Transverse colon (tissue), 4 donors: ENCODE results near the gene CDC42BPG. TPM values are rescaled to one million over a fixed set of nuclear protein-coding genes. Genes with fewer than 3 reads are reported as not detected.

Experiments used
- DNase-seq: peaks from one replicate; pipeline ENCODE4 v3.0.0-alpha.2; 2019
- H3K27ac ChIP-seq, 4 donors: fragments of 200-600 bp; sonication (generic); 2 replicates each; pipeline ENCODE4 v1.5.1; 2016 to 2018; ENCODE audit warnings: inconsistent platforms in 4 of 4
- H3K27me3 ChIP-seq: fragments of 200-600 bp; sonication (generic); 2 replicates; pipeline ENCODE4 v1.5.1; 2017; ENCODE audit warnings: inconsistent platforms
- H3K36me3 ChIP-seq, 4 donors: fragments of 200-600 bp; sonication (generic); 2 replicates each; pipeline ENCODE4 v1.5.1; 2017 to 2019; ENCODE audit warnings: inconsistent platforms in 4 of 4
- H3K4me1 ChIP-seq, 4 donors: fragments of 200-600 bp; sonication (generic); 2 replicates each; pipeline ENCODE4 v1.5.1; 2017 to 2020; ENCODE audit warnings: inconsistent platforms in 4 of 4
- H3K4me3 ChIP-seq, 4 donors: fragments of 200-600 bp; sonication (generic); 1 replicate in 1 of 4; 2 replicates in 3 of 4; pipeline versions ENCODE4 v1.5.1 to v1.6.1; 2017 to 2019; ENCODE audit warnings: inconsistent platforms in 4 of 4
- H3K9me3 ChIP-seq, 2 donors: fragments of 200-600 bp; sonication (generic); 2 replicates each; pipeline ENCODE4 v1.5.1; 2017 to 2019; ENCODE audit warnings: inconsistent platforms in 2 of 2
- CTCF ChIP-seq, 5 experiments: fragments of 200-600 bp in 3 of 5; fragments of 450-650 bp in 2 of 5; sonication (generic) in 3 of 5; IDR thresholded peaks; 1 replicate in 2 of 5; 2 replicates in 3 of 5; pipeline ENCODE4 v1.5.1; 2016 to 2017; ENCODE audit warnings: antibody characterized with exemption in 5 of 5, inconsistent platforms in 3 of 5, mild to moderate bottlenecking in 2 of 5, moderate library complexity in 1 of 5
- EP300 ChIP-seq: sonication (generic); formaldehyde crosslinking; IDR thresholded peaks from one replicate; pipeline ENCODE4 v1.6.1; 2017; ENCODE audit warnings: antibody characterized with exemption, low read depth
- POLR2A ChIP-seq: fragments of 450-650 bp; IDR thresholded peaks from one replicate; pipeline ENCODE4 v1.6.1; 2016; ENCODE audit warnings: antibody characterized with exemption, mild to moderate bottlenecking, moderate library complexity
- POLR2AphosphoS5 ChIP-seq, 3 donors: sonication (generic); formaldehyde crosslinking; IDR thresholded peaks; one replicate each; pipeline ENCODE4 v1.6.1; 2016; ENCODE audit warnings: antibody characterized with exemption in 3 of 3
- WGBS, 2 donors: methylation state at CpG; one replicate each; pipeline ENCODE4 v1.1.5; 2018; ENCODE audit warnings: low coverage in 1 of 2; 5-methylcytosine and 5-hydroxymethylcytosine counted together
- in situ Hi-C, 4 donors: fragments of 200-750 bp; cut with MboI; loops; one replicate each; pipeline versions ENCODE4 v1.15.0 to v1.15.1; 2017; ENCODE audit warnings: low sequenced_read_pairs in 3 of 4, low pct_ligation_motif_present in 1 of 4, low pct_unique_long_range_greater_than_20kb in 1 of 4
- intact Hi-C: fragments of 100-400 bp; cut with DNase I; formaldehyde crosslinking; loops from one replicate; pipeline ENCODE4 v1.15.1; 2023; ENCODE audit warnings: low total_unique reads
- total RNA-seq, 4 donors: library from RNA; depleted of rRNA; stranded (reverse); fragments of >200 nt; gene quantifications; one replicate each; pipeline ENCODE4 v1.1.0, GENCODE V29; 2016

Gene CDC42BPG
- total RNA-seq, 4 donors from 2014 or later, result 32.6 to 82.3 (median 46.9) TPM

GRCh38 chr11:64796757-64797541 is 47.5 kb downstream of the CDC42BPG start:
- Histone ChIP-seq H3K4me3 (no peak overlapping the region), H3K9me3 (no peaks in the 10 kb centered on the region), H3K36me3 (no peaks in the 10 kb centered on the region), H3K27me3 (no peaks in the 10 kb centered on the region), H3K4me1 (peaks cover 0 to 12% (median 1%) of the 10 kb centered on the region in 4 donors), H3K27ac (no peak overlapping the region)
- no peak for DNase-seq
- WGBS, 2 donors, result 96% methylated on average over 19 of the region's 19 CpGs; no CpG with 5 or more reads in 1 of the 2 donors
- intact Hi-C loops (no loop called here), in situ Hi-C loops (no loop called here)
- no peak for TF ChIP-seq POLR2A
- no peak for TF ChIP-seq EP300
- TF ChIP-seq CTCF (IDR thresholded peaks at IDR 0.05), result no peak
- no peak for TF ChIP-seq POLR2AphosphoS5 (IDR thresholded peaks at IDR 0.05)

GRCh38 chr11:64796047-64796756 is 48.3 kb downstream of the CDC42BPG start:
- 80 to 82% methylated on average over 3 to 19 of the region's 19 CpGs for WGBS, 2 donors
- TF ChIP-seq EP300 (no peak), CTCF (IDR thresholded peaks at IDR 0.05) (no peak), POLR2A (no peak), POLR2AphosphoS5 (IDR thresholded peaks at IDR 0.05) (no peak)
- H3K4me3 ChIP-seq, result no peak overlapping the region
- no peaks in the 10 kb centered on the region for H3K9me3 ChIP-seq
- no peaks in the 10 kb centered on the region for H3K36me3 ChIP-seq
- intact Hi-C loops, result no loop called here
- no peaks in the 10 kb centered on the region for H3K27me3 ChIP-seq
- peaks cover 0 to 8% (median 0%) of the 10 kb centered on the region in 4 donors for H3K4me1 ChIP-seq
- in situ Hi-C loops, result no loop called here
- H3K27ac ChIP-seq, result no peak overlapping the region
- DNase-seq, result no peak

- DNase-seq, result no peak
- TF ChIP-seq POLR2AphosphoS5 (IDR thresholded peaks at IDR 0.05), result no peak
- no peak for TF ChIP-seq POLR2A
- TF ChIP-seq EP300, result no peak
- no peak for TF ChIP-seq CTCF (IDR thresholded peaks at IDR 0.05)
- in situ Hi-C loops, result no loop called here
- Histone ChIP-seq H3K9me3 (no peaks in the 10 kb centered on the region), H3K4me3 (no peak overlapping the region), H3K4me1 (peaks cover 0 to 8% (median 0%) of the 10 kb centered on the region in 4 donors), H3K27ac (no peak overlapping the region), H3K36me3 (no peaks in the 10 kb centered on the region), H3K27me3 (no peaks in the 10 kb centered on the region)
- intact Hi-C loops, result no loop called here
- WGBS, 2 donors, result 92 to 95% methylated on average over 3 to 10 of the region's 10 CpGs
Observed at GRCh38 chr11:64794526-64794925, 49.9 kb downstream of the CDC42BPG start.

GRCh38 chr11:64793271-64794160 is 50.9 kb downstream of the CDC42BPG start:
- Histone ChIP-seq H3K27ac (no peak overlapping the region), H3K4me1 (peaks cover 0 to 6% (median 0%) of the 10 kb centered on the region in 4 donors), H3K27me3 (no peaks in the 10 kb centered on the region), H3K36me3 (no peaks in the 10 kb centered on the region), H3K9me3 (no peaks in the 10 kb centered on the region), H3K4me3 (no peak overlapping the region)
- 80% methylated on average over 4 to 11 of the region's 11 CpGs for WGBS, 2 donors
- in situ Hi-C loops (no loop called here), intact Hi-C loops (no loop called here)
- no peak for TF ChIP-seq POLR2AphosphoS5 (IDR thresholded peaks at IDR 0.05)
- no peak for TF ChIP-seq CTCF (IDR thresholded peaks at IDR 0.05)
- TF ChIP-seq POLR2A, result no peak
- TF ChIP-seq EP300, result no peak
- no peak for DNase-seq
